Mucosa of stomach (tissue), 1 donor: ENCODE measurements around the gene ISX.

Experiments used
- H3K27me3 ChIP-seq: one replicate; pipeline ENCODE4 v1.7.0; 2013; ENCODE audit warnings: mild to moderate bottlenecking, low read length; ENCODE audit not compliant: control insufficient read depth, insufficient read depth
- H3K36me3 ChIP-seq: one replicate; pipeline ENCODE4 v1.7.0; 2013; ENCODE audit warnings: low read length; ENCODE audit not compliant: control insufficient read depth, insufficient read depth
- H3K4me1 ChIP-seq: one replicate; pipeline ENCODE4 v1.7.0; 2013; ENCODE audit warnings: mild to moderate bottlenecking, low read length; ENCODE audit not compliant: control insufficient read depth, insufficient read depth
- H3K4me3 ChIP-seq: one replicate; pipeline ENCODE4 v1.7.0; 2013; ENCODE audit warnings: low read length
- H3K9ac ChIP-seq: one replicate; pipeline ENCODE4 v1.7.0; 2013; ENCODE audit warnings: mild to moderate bottlenecking, low read length, moderate library complexity
- H3K9me3 ChIP-seq: one replicate; pipeline ENCODE4 v1.7.0; 2013; ENCODE audit warnings: mild to moderate bottlenecking, low read length, moderate library complexity; ENCODE audit not compliant: control insufficient read depth
- donor health status: Pancreatic carcinoma.

The ISX gene

DNA sequence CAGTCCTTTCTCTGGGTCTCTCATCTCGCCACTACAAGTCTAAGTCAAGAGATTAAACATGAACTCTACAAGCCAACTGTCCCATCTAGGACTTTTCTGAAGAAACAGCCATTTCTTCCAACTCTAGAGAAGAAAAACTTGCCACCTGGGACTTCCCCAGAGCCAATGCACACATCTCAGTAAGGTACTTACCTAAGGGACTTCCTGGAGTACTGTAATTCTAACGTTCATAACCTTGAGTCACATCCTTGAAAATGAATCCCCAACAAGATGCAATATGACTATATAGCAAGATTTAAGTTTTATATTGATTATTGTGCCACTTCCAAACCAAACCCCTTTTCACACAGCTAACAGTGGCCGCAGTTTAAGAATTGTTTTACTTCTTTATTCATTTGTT is 11.9 kb upstream of the ISX start:
- Histone ChIP-seq H3K9me3 (no peaks in the 10 kb centered on the region), H3K4me3 (no peak overlapping the region), H3K27me3 (peaks cover 3% of the 10 kb centered on the region), H3K36me3 (no peaks in the 10 kb centered on the region), H3K4me1 (no peaks in the 10 kb centered on the region), H3K9ac (no peak overlapping the region)

DNA sequence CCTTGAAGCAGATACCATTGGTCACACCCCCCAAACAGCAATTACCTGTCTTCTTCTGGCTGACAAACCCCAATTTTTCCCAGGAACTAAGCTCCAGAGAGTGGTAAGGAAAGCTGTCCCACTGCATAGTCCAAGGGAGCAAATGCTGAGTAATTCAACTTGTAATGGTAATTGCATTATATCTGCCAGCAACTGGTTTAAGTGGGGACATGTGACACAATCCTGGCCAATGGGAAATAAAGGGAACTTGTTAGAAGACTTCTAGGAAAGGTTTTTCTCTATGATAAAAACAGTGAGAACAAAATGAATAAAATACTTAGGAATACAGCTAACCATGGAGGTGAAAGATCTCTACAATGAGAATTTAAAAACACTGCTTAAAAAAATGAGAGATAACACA is 9.5 kb upstream of the ISX start:
- Histone ChIP-seq H3K9me3 (no peaks in the 10 kb centered on the region), H3K4me3 (no peak overlapping the region), H3K4me1 (no peaks in the 10 kb centered on the region), H3K9ac (no peak overlapping the region), H3K27me3 (peaks cover 3% of the 10 kb centered on the region), H3K36me3 (no peaks in the 10 kb centered on the region)

DNA sequence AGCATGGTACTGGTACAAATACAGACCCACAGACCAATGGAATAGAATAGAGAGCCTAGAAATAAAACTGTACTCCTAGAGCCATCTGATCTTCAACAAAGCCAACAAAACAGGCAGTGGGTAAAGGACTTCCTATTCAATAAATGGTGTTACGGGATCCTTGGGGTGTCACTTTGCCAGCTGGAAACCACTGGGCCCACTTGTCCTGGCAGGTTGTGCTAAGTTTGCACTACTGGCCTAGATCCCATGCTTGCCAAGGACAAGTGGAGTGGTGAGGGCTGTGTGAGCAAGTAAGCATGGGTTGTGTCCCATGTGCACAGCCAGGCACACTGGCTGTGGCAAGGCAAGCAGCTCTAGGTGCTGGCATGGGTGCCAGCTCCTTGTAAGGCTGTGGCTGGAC is 8.8 kb upstream of the ISX start:
- Histone ChIP-seq H3K4me1 (no peaks in the 10 kb centered on the region), H3K4me3 (no peak overlapping the region), H3K27me3 (peaks cover 3% of the 10 kb centered on the region), H3K9ac (no peak overlapping the region), H3K9me3 (no peaks in the 10 kb centered on the region), H3K36me3 (no peaks in the 10 kb centered on the region)

DNA sequence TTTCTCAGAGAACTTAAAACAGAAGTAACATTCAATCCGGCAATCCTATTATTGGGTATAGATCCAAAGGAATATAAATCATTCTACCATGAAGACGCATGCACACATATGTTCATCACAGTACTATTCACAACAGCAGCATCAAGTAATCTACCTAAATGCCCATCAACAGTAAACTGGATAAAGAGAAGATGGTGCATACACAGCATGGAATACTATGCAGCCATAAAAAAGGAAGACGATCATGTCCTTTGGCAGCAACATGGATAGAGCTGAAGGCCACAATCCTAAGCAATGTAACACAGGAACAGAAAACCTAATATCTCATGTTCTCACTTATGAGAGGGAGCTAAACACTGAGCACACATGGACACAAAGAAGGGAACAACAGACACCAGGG is 6.3 kb upstream of the ISX start:
- no peaks in the 10 kb centered on the region for H3K36me3 ChIP-seq
- H3K9me3 ChIP-seq = no peaks in the 10 kb centered on the region
- peaks cover 3% of the 10 kb centered on the region for H3K27me3 ChIP-seq
- H3K4me3 ChIP-seq = no peak overlapping the region
- H3K4me1 ChIP-seq = no peaks in the 10 kb centered on the region
- no peak overlapping the region for H3K9ac ChIP-seq

DNA sequence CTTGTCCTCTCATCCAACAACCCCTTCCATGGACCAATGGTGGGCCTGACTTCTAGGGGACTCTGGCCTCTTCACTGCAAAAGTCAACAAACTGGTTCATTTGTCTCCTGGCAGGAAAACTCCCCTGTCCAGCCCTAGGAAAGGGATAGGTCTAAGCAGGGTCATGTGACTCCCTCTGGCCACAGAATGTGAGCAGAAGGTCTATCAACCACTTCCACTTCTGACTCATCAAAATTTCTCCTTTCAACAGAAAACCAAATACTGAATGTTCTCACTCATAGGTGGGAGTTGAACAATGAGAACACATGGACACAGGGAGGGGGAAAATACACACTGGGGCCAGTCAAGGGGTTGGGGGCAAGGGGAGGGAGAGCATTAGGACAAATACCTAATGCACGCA is 1.3 kb upstream of the ISX start:
- H3K4me1 ChIP-seq = no peaks in the 10 kb centered on the region
- no peaks in the 10 kb centered on the region for H3K9me3 ChIP-seq
- H3K36me3 ChIP-seq = no peaks in the 10 kb centered on the region
- no peak overlapping the region for H3K4me3 ChIP-seq
- H3K9ac ChIP-seq = no peak overlapping the region
- peaks cover 4% of the 10 kb centered on the region for H3K27me3 ChIP-seq

- peaks cover 4% of the 10 kb centered on the region for H3K27me3 ChIP-seq
- H3K4me3 ChIP-seq = no peak overlapping the region
- H3K9me3 ChIP-seq = no peaks in the 10 kb centered on the region
- no peaks in the 10 kb centered on the region for H3K4me1 ChIP-seq
- H3K36me3 ChIP-seq = no peaks in the 10 kb centered on the region
- H3K9ac ChIP-seq = no peak overlapping the region
These were observed 775 bp upstream of the ISX start for GRCh38 chr22:35065183-35065582.

GRCh38 chr22:35066768-35067167 is 810 bp downstream of the ISX start:
- no peaks in the 10 kb centered on the region for H3K36me3 ChIP-seq
- peaks cover 4% of the 10 kb centered on the region for H3K27me3 ChIP-seq
- H3K4me3 ChIP-seq = no peak overlapping the region
- no peak overlapping the region for H3K9ac ChIP-seq
- H3K9me3 ChIP-seq = no peaks in the 10 kb centered on the region
- H3K4me1 ChIP-seq = no peaks in the 10 kb centered on the region

GRCh38 chr22:35069541-35069940 is 3.6 kb downstream of the ISX start:
- no peak overlapping the region for H3K9ac ChIP-seq
- no peak overlapping the region for H3K4me3 ChIP-seq
- no peaks in the 10 kb centered on the region for H3K36me3 ChIP-seq
- no peaks in the 10 kb centered on the region for H3K9me3 ChIP-seq
- peaks cover 4% of the 10 kb centered on the region for H3K27me3 ChIP-seq
- no peaks in the 10 kb centered on the region for H3K4me1 ChIP-seq

DNA sequence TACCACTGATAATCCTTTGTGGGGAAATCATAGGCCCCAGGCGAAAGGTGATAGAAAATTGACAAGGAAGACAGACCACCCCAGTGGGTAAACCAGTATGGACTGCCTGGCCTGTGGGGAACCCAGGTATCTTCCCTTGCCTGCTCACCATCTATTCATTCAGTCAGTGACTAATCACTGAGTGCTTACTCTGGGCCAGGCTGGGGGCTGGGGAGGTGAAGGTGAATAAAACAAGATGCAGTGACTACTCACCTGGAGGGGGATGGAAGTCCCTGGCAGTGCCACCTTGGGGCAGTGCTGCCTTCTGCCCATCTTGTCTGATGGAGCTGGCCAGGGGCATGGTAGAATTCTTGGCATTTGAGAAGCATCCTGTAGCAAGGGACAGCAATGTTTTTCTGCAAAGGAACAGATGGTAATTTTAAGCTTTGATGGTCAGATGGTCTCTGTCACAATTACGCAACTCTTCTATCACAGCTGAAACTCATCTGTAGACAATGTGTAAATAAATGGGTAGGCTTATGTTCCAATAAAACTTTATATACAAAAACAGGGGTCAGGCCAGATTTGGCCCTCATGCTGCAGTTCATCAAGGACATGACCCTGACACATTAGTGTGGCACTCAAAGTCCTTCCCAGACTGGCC is 4.6 kb downstream of the ISX start:
- H3K4me1 ChIP-seq = no peaks in the 10 kb centered on the region
- no peaks in the 10 kb centered on the region for H3K36me3 ChIP-seq
- H3K27me3 ChIP-seq = peaks cover 4% of the 10 kb centered on the region
- H3K9ac ChIP-seq = no peak overlapping the region
- no peaks in the 10 kb centered on the region for H3K9me3 ChIP-seq
- no peak overlapping the region for H3K4me3 ChIP-seq

- no peak overlapping the region for H3K9ac ChIP-seq
- peaks cover 4% of the 10 kb centered on the region for H3K27me3 ChIP-seq
- no peak overlapping the region for H3K4me3 ChIP-seq
- H3K36me3 ChIP-seq = no peaks in the 10 kb centered on the region
- no peaks in the 10 kb centered on the region for H3K9me3 ChIP-seq
- no peaks in the 10 kb centered on the region for H3K4me1 ChIP-seq
These were observed 5.8 kb downstream of the ISX start for GRCh38 chr22:35071784-35072183.

DNA sequence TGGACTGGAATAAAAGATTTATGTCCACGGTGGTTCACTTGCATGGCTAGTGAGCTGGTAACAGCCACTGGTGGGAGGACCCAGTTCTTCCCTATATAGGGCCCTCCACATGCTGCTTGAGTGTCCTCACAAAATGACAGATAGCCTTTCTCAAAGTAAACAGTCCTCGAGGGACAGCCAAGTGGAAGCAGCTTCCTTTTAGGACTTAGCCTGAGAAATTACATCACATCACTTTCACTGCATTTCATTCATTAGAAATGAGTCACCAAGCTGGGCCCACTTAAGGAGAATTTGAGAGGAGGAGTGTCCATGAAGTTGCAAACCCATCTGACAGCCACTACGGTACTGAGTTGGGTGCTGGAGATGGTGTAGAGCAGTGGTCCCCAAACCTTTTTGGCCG is 7.0 kb downstream of the ISX start:
- Histone ChIP-seq H3K4me3 (no peak overlapping the region), H3K36me3 (no peaks in the 10 kb centered on the region), H3K9me3 (no peaks in the 10 kb centered on the region), H3K9ac (no peak overlapping the region), H3K27me3 (peaks cover 1% of the 10 kb centered on the region), H3K4me1 (no peaks in the 10 kb centered on the region)

GRCh38 chr22:35074583-35074982 is 8.6 kb downstream of the ISX start:
- Histone ChIP-seq H3K27me3 (no peaks in the 10 kb centered on the region), H3K4me3 (no peak overlapping the region), H3K36me3 (no peaks in the 10 kb centered on the region), H3K9ac (no peak overlapping the region), H3K9me3 (no peaks in the 10 kb centered on the region), H3K4me1 (no peaks in the 10 kb centered on the region)

DNA sequence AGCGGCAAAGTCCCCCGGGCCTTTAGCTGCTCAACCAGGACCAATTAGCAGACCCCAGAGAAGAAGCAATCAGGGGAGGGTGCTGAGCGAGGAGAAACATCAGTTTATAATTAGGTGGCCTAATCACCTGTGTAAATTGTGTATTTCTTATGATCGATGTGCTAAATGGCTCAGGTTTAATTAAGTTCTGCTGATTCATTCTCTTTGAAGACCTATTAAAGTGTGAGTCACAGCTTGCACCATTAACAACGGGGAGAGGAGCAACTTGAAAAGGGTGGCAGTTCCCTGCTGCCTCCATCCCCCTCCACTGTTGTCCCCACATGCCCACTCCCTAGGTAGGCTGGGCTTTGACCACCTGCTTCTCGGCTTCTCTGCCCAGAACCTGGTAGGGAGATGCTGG is 10.7 kb downstream of the ISX start:
- Histone ChIP-seq H3K27me3 (peaks cover 5% of the 10 kb centered on the region), H3K4me3 (no peak overlapping the region), H3K9me3 (no peaks in the 10 kb centered on the region), H3K36me3 (no peaks in the 10 kb centered on the region), H3K4me1 (no peaks in the 10 kb centered on the region), H3K9ac (no peak overlapping the region)
